GM12878 (cell line): ENCODE measurements around the gene RB1. TPM values are rescaled to one million over a fixed set of nuclear protein-coding genes. Genes with fewer than 3 reads are reported as not detected.

Source experiments
- ATAC-seq: fragments of 200-7000 bp; cut with Tn5 transposase; 3 replicates; pipeline ENCODE4 v1.9.1; 2020; ENCODE audit warnings: mild to moderate bottlenecking, moderate library complexity
- BruUV-seq: library from RNA; stranded (reverse); fragments of 400-500 nt; replicated peaks from 2 replicates; lab custom pipeline; 2021; lab: Mats Ljungman, UMichigan
- CTCF ChIA-PET: fragments of 300-600 bp; sonication (Branson Sonifier 250); formaldehyde crosslinking; extraction: SDS; loops from one replicate; lab custom pipeline; 2021; ENCODE audit warnings: inconsistent platforms; lab: Yijun Ruan, JAX
- POLR2A ChIA-PET: fragments of 350-600 bp; formaldehyde crosslinking; extraction: SDS; loops from one replicate; lab custom pipeline; 2021; ENCODE audit warnings: inconsistent platforms; lab: Charles Lee
- RAD21 ChIA-PET: fragments of 300-600 bp; sonication (Branson Sonifier 250); formaldehyde crosslinking; loops from one replicate; lab custom pipeline; 2023; ENCODE audit warnings: antibody characterized with exemption; ENCODE audit not compliant: unreplicated experiment; lab: Charles Lee
- SMC1A ChIA-PET: fragments of 300-600 bp; sonication (Branson Sonifier 250); formaldehyde crosslinking; loops from one replicate; lab custom pipeline; 2023; ENCODE audit not compliant: unreplicated experiment, uncharacterized antibody; lab: Charles Lee
- DNase-seq: peaks from one replicate; pipeline ENCODE4 v3.0.0-alpha.2; 2011; ENCODE audit warnings: low read depth, low spot score
- FAIRE-seq: peaks from 3 replicates; lab custom pipeline; 2011; peaks lifted over from hg19 to GRCh38; lab: Jason Lieb, UNC
- H2AFZ ChIP-seq: 2 replicates; pipeline ENCODE4 v1.6.0; 2011; ENCODE audit warnings: low read depth, low read length, control low read depth; ENCODE audit not compliant: control insufficient read depth
- H3K27ac ChIP-seq: 2 replicates; pipeline ENCODE4 v1.5.1; 2011; ENCODE audit warnings: control low read depth; ENCODE audit not compliant: control insufficient read depth, insufficient read depth
- H3K27me3 ChIP-seq, 2 experiments: replicated peaks in 1 of 2; 2 replicates each; pipeline versions ENCODE4 v1.6.0 to v1.6.1; 2011; ENCODE audit warnings: low read length in 1 of 2; ENCODE audit not compliant: control insufficient read depth in 2 of 2, insufficient read depth in 2 of 2
- H3K36me3 ChIP-seq, 2 experiments: 2 replicates each; pipeline ENCODE4 v1.5.1; 2011; ENCODE audit warnings: low read length in 1 of 2; ENCODE audit not compliant: control insufficient read depth in 2 of 2, insufficient read depth in 2 of 2
- H3K4me1 ChIP-seq: 2 replicates; pipeline ENCODE4 v1.6.1; 2011; ENCODE audit warnings: mild to moderate bottlenecking, low read length, moderate library complexity, mixed read lengths; ENCODE audit not compliant: control insufficient read depth, insufficient read depth
- H3K4me2 ChIP-seq: 2 replicates; pipeline ENCODE4 v1.6.0; 2011; ENCODE audit warnings: control low read depth; ENCODE audit not compliant: control insufficient read depth, insufficient read depth
- H3K4me3 ChIP-seq: fragments of 200-600 bp; sonication (generic); 2 replicates; pipeline ENCODE4 v1.5.1; 2016
- H3K79me2 ChIP-seq: 2 replicates; pipeline ENCODE4 v1.6.0; 2011; ENCODE audit warnings: low read length; ENCODE audit not compliant: control insufficient read depth, insufficient read depth
- H3K9ac ChIP-seq: 2 replicates; pipeline ENCODE4 v1.8.0; 2011; ENCODE audit warnings: low read length, control low read depth, mixed read lengths; ENCODE audit not compliant: control insufficient read depth, insufficient read depth
- H3K9me3 ChIP-seq: replicated peaks from 3 replicates; pipeline ENCODE4 v1.5.1; 2011; ENCODE audit warnings: mild to moderate bottlenecking, low read length; ENCODE audit not compliant: control insufficient read depth, insufficient read depth
- H4K20me1 ChIP-seq: 2 replicates; pipeline ENCODE4 v1.6.0; 2011; ENCODE audit not compliant: control insufficient read depth, insufficient read depth
- ATF7 ChIP-seq: fragments of 450-650 bp; IDR thresholded peaks from 2 replicates; pipeline ENCODE4 v1.6.1; 2016; ENCODE audit warnings: low read depth, mild to moderate bottlenecking
- CREM ChIP-seq: IDR thresholded peaks from 2 replicates; pipeline ENCODE4 v1.6.1; 2014; ENCODE audit warnings: antibody characterized with exemption, low read depth
- EP300 ChIP-seq, 2 experiments: fragments of 150-350 bp in 1 of 2; IDR thresholded peaks; 2 replicates each; pipeline ENCODE4 v1.6.1; 2011 to 2012; ENCODE audit warnings: low read depth in 2 of 2, low read length in 2 of 2, borderline replicate concordance in 1 of 2, improper control_type of control experiment in 1 of 2, inconsistent platforms in 1 of 2; ENCODE audit not compliant: control insufficient read depth in 1 of 2
- JUNB ChIP-seq: IDR thresholded peaks from 2 replicates; pipeline ENCODE4 v1.6.1; 2016; ENCODE audit warnings: antibody characterized with exemption, mild to moderate bottlenecking
- KLF5 ChIP-seq: fragments of 450-650 bp; IDR thresholded peaks from 2 replicates; pipeline ENCODE4 v1.6.1; 2014; ENCODE audit warnings: mild to moderate bottlenecking; ENCODE audit not compliant: partially characterized antibody
- MEF2A ChIP-seq: IDR thresholded peaks from 2 replicates; pipeline ENCODE4 v1.6.1; 2011; ENCODE audit warnings: low read depth, mild to moderate bottlenecking, low read length, moderate library complexity; ENCODE audit not compliant: insufficient read depth
- MTA2 ChIP-seq: fragments of 450-650 bp; IDR thresholded peaks from 2 replicates; pipeline ENCODE4 v1.6.1; 2016; ENCODE audit warnings: low read depth, mild to moderate bottlenecking, moderate library complexity
- NRF1 ChIP-seq: conservative IDR thresholded peaks from 2 replicates; pipeline ENCODE4 v1.6.1; 2011; ENCODE audit warnings: mild to moderate bottlenecking, low read depth, low read length, improper control_type of control experiment
- RUNX3 ChIP-seq: IDR thresholded peaks from 2 replicates; pipeline ENCODE4 v1.6.1; 2012; ENCODE audit warnings: low read length, inconsistent platforms
- SIN3A ChIP-seq: IDR thresholded peaks from 2 replicates; pipeline ENCODE4 v1.6.1; 2012; ENCODE audit warnings: low read depth, low read length, improper control_type of control experiment
- TBL1XR1 ChIP-seq: IDR thresholded peaks from 2 replicates; pipeline ENCODE4 v1.6.1; 2012; ENCODE audit warnings: low read depth, low read length, improper control_type of control experiment
- USF1 ChIP-seq: IDR thresholded peaks from 2 replicates; pipeline ENCODE4 v1.6.1; 2011; ENCODE audit warnings: borderline replicate concordance, low read depth, mild to moderate bottlenecking, moderate library complexity, mixed read lengths, low read length; ENCODE audit not compliant: insufficient read depth; ENCODE audit errors: extremely low read length
- WGBS: methylation state at CpG from one replicate; pipeline ENCODE4 v1.1.6; 2016; ENCODE audit warnings: low lambda C conversion rate; ENCODE audit not compliant: insufficient replicate concordance, insufficient coverage; ENCODE audit errors: missing lambda C conversion rate; 5-methylcytosine and 5-hydroxymethylcytosine counted together
- in situ Hi-C: fragments of 300-500 bp; cut with MboI; formaldehyde crosslinking; loops from 9 replicates; pipeline ENCODE4 v1.14.3; 2018; ENCODE audit warnings: mixed read lengths
- intact Hi-C: fragments of 100-400 bp; cut with micrococcal nuclease; formaldehyde crosslinking; loops from one replicate; pipeline ENCODE4 v1.14.2; 2022; ENCODE audit not compliant: unreplicated experiment
- polyA plus RNA-seq, 11 experiments: library from polyadenylated mRNA; depleted of rRNA in 4 of 11; unstranded in 6 of 11; stranded (reverse) in 5 of 11; fragments of >200 nt; fragmentation: Nextera tagmentation in 4 of 11; fragmentation: Illumina TruSeq in 1 of 11; extraction: Ambion mirVana in 4 of 11; extraction: Trizol in 1 of 11; gene quantifications; 1 replicate in 1 of 11; 2 replicates in 10 of 11; pipeline versions ENCODE4 v1.2.1 to v1.2.3, GENCODE V29; 2011 to 2016; ENCODE audit warnings: inconsistent platforms in 2 of 11, missing spikeins in 2 of 11, low read depth in 1 of 11
- total RNA-seq, 4 experiments: library from RNA; depleted of rRNA in 3 of 4; stranded (reverse); fragments of >200 nt in 3 of 4; fragmentation: Illumina TruSeq in 1 of 4; extraction: Trizol in 1 of 4; gene quantifications; 2 replicates each; pipeline versions ENCODE4 v1.2.1 to v1.2.3, GENCODE V29; 2013 to 2021
- TF ChIP-seq, protein P1 (sequence below): IDR thresholded peaks from 2 replicates; pipeline ENCODE4 v1.6.1; 2011; ENCODE audit warnings: borderline replicate concordance, low read depth, mild to moderate bottlenecking, moderate library complexity, low read length; ENCODE audit not compliant: insufficient read depth, poor library complexity, severe bottlenecking

Gene RB1
- total and polyA plus RNA-seq, 10 of the 15 experiments (the other 5 are each of a cell fraction or from before 2014, with no cell fraction given) = 2.8 to 45.0 (median 8.3) TPM

DNA sequence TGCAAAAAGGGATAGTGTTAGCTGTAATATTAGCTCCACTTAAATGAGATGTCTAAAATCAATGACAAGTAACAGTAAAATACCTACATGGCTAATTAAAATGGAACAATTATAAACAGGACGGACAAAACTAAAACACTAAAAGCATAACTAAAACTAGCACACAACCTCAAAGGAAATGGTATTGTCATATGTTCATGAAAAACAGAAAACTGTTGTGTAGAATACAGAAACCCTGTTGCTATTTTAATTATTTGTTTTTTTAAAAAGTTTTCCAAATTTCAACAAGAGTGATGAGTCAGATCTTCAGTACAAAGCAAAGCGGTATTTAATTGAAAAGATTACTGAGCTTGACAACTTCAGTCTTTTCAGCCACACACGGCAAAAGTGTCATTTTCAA is 225.2 kb downstream of the RB1 start:
- Histone ChIP-seq H3K27ac (peak overlapping the region; percentile 93), H3K4me2 (peak overlapping the region; percentile 70), H3K9me3 (no peaks in the 10 kb centered on the region), H3K36me3 (no peaks in the 10 kb centered on the region), H3K27me3 (no peaks in the 10 kb centered on the region), H3K4me3 (peak overlapping the region; percentile 46; the same call in 1 of the 2 replicates), H3K79me2 (peaks cover 59% of the 10 kb centered on the region), H2AFZ (no peak overlapping the region), H3K4me1 (peaks cover 28% of the 10 kb centered on the region), H3K9ac (peak overlapping the region; percentile 43), H4K20me1 (no peaks in the 10 kb centered on the region)
- WGBS = 4% methylated on average over 3 of the region's 3 CpGs
- POLR2A ChIA-PET = no interaction called here
- FAIRE-seq (no peak), ATAC-seq (no peak), DNase-seq (peak; percentile 52)
- intact Hi-C loops (no loop called here), in situ Hi-C loops (no loop called here)
- no TSS peak for BruUV-seq
- TF ChIP-seq TBL1XR1 = no peak
- 0 out of 2 replicates have a peak, but pooled peaks have one; percentile 23 for TF ChIP-seq ATF7
- peak; percentile 19; the same call in 1 of the 2 replicates for TF ChIP-seq MTA2
- TF ChIP-seq KLF5 = no peak
- TF ChIP-seq USF1 = no peak
- TF ChIP-seq EP300 (IDR thresholded peaks at IDR 0.05; ENCODE audit: borderline replicate concordance in 1 of 2, control insufficient read depth in 1 of 2, low read depth in 2 of 2, low read length in 2 of 2) = peak in 1 of 2 experiments; percentile 11; a peak in 1 of 4 replicates
- 0 out of 2 replicates have a peak, but pooled peaks have one; percentile 11 for TF ChIP-seq JUNB
- peak; percentile 44 for TF ChIP-seq RUNX3
- TF ChIP-seq NRF1 = no peak
- TF ChIP-seq SIN3A = no peak
- TF ChIP-seq, protein P1, sequence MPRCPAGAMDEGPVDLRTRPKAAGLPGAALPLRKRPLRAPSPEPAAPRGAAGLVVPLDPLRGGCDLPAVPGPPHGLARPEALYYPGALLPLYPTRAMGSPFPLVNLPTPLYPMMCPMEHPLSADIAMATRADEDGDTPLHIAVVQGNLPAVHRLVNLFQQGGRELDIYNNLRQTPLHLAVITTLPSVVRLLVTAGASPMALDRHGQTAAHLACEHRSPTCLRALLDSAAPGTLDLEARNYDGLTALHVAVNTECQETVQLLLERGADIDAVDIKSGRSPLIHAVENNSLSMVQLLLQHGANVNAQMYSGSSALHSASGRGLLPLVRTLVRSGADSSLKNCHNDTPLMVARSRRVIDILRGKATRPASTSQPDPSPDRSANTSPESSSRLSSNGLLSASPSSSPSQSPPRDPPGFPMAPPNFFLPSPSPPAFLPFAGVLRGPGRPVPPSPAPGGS = no peak
- no peak for TF ChIP-seq CREM
- TF ChIP-seq MEF2A = 0 out of 2 replicates have a peak, but pooled peaks have one; percentile 57
- CTCF ChIA-PET = interaction anchor here (1.0 to 1.4 kb wide), 4 partner anchors 24 to 52 kb away, joined by 3 to 7 read pairs (median 4); no protein-coding TSS in a partner anchor
- SMC1A ChIA-PET = interaction anchor here (1.1 to 2.5 kb wide), 11 partner anchors 11 to 127 kb away, joined by 3 to 14 read pairs (median 5); no protein-coding TSS in a partner anchor
- RAD21 ChIA-PET = interaction anchor here (0.9 to 1.8 kb wide), 6 partner anchors 35 to 196 kb away, joined by 3 to 10 read pairs (median 3); no protein-coding TSS in a partner anchor
